Midbrain (tissue), 1 donor: ENCODE measurements around the gene CRLF1.

ENCODE experiments used
- DNase-seq: peaks from one replicate; lab custom pipeline; 2025; lab: John Stamatoyannopoulos, UW

The CRLF1 gene

DNA sequence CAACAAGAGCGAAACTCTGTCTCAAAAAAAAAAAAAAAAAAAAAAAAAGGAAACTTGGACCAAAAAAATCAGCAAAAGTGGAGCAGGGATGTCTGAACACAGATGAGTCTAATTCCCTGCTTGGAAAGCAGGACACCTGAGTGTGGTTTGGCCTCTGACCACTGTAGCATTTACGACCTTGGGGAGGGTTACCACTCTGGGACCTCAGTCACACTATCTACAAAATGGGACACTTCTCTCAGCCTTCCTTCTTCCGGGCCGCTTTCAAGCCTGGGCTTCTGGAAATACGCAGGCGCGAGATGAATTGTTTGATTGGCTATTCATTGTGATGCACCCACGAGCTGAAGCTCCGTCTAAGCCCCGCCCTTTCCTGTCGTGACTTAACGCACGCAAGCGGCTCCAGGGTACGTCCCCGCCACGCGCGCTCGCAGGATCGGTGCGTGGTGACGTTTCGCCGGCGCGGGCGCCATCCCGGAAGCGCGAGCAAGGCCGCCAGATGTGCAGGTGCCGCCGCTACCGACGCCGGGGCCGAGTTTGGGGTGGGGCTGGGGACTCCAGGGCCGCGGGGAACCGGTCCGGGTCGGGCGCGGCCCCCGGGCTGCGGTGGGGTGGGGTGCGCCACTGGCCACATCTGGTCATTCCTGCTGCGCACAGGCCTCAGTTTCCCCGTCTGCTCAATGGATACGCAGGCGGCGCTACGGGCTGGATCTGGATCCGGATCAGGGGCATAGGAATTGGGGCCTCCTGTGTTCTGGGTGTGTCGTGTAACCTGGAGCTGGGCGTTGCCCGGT lies 49.0 kb downstream of the CRLF1 start, which contains the start of gene KXD1:
TSS of gene KXD1 (plus strand) at position 460 of the 791 bp plus-strand sequence. CDS start 4,187 bp downstream, outside the sequence.
- peak; percentile 96 for DNase-seq

DNA sequence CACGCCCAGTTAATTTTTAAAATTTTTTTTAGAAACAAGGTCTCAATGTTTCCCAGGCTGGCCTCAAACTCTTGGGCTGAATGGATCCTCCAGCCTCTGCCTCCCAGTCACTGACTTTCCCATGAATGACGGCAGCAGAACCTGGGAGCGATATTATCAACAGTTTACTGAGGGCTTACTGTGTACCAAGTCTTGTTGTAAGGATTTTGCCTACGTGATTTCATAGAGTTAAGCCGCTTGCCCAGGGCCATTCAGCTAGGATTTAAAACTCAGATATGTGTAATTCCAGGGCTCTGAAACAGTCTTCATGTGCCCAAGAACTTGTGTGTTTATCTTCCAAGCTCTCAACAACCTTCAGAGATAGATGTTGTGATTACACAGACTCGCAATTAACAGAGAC lies 55.0 kb downstream of the CRLF1 start:
- DNase-seq = no peak

GRCh38 chr19:18543814-18544475 lies 62.7 kb downstream of the CRLF1 start:
- DNase-seq = no peak
